GM12873 (cell line): ENCODE data around the gene DDX10.

ENCODE experiments used
- CTCF ChIP-seq: IDR thresholded peaks from 2 replicates; pipeline ENCODE4 v1.5.1; 2012; ENCODE audit warnings: low read depth, mild to moderate bottlenecking, moderate library complexity, low read length, control low read depth; ENCODE audit not compliant: insufficient read depth; ENCODE audit errors: missing control alignments

DDX10 gene

DNA sequence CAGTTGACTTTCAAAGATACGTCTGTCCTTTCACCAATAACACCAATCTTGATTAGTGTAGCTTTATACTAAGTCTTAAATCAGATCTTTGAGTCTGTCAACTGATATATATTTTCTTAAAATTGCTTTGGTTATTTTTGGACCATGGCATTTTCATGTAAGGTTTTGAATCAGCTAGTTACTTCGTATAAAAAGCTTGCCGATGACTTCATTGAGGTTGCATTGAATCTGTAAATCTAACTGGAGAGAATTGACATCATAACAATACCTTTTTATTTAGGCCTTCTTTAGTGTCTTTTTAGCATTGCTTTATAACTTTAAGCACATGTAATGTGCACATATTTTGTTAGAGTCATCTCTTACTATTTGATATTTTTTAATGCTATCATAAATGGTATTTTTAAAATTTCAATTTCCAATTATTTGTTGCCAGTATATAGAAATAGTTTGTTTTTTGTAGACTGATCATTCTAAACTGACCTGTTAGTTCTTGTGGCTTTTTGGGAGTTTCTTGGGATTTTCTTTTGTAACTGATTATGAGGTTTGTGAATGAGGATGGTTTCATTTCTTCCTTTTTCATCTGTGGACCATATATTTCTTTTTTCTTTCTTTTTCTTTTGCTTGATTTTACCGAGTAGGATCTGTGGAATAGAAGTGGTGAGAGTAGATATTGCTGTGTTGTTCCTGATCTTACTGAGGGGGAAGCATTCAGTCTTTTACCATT is 61.4 kb downstream of the DDX10 start:
- no peak for TF ChIP-seq CTCF

- no peak for TF ChIP-seq CTCF
These were observed 62.8 kb downstream of the DDX10 start for GRCh38 chr11:108727665-108728064.

- TF ChIP-seq CTCF, result no peak
These were observed 64.5 kb downstream of the DDX10 start for GRCh38 chr11:108729227-108729871.

DNA sequence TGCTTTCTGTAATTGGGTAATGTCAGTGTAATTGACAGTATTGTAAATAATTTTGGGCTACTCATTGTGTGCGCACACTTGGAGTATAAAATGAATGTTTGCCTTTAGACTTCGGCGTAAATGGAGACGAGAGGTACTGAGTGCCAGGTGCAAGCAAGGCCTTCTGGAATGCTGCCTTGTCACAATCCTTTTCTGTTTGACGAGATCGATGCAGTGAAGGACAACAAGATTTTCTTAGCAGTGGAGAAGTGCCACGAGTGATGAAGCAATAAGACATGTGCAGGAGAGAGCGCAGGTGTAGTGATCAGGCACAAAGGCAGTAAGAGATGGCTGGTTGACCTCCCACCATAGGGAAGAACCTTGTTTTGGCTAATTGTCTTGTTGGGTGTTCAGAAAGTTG is 67.5 kb downstream of the DDX10 start:
- TF ChIP-seq CTCF, result no peak

DNA sequence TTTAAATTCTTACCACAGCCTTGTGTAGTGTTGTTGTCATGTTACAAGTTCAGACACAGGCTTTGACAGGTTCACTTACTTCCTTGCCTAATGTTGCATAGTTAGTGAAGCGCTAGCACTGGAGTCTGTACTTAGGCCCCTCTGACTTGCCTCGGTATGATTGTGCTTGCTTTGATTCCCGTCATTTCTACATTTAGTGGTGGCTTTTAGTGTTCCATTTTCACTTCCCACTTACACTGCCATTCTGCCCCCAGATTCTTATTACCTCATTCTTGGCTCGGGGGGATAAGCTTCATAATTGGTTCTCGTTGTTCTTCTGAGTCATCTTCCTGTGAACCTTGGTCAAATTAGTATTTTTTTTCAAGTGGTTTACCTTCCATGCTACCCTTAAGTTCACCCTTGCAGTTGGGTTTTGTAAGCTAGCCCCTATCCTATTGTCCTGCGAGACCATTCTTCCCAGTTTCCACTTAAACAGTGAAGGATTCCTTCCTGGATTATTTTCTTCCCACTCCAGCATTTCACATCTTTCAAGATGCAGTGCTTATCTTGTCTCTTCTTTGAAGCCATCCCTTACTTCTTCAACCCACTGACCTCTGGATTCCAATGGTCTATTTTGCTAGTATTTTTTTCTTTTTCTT is 68.7 kb downstream of the DDX10 start:
- no peak for TF ChIP-seq CTCF

DNA sequence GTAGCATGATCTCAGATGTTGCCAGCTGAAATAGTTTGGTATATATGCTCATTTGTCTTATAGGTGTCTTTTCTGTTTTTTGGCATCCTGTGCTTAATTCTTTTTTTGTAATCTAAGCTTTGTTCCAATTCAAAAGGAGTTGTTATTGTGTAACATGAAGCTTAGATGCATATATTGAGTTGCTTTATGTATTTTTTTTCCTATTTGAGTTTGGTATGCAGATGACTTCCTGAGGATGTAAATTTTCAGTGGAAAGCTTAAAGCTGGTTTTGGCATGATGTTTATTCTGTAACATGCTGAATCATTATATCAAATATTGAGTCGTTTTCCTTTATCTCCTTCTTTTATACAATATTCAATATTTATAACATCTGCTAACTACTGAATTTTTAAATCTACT is 69.4 kb downstream of the DDX10 start:
- TF ChIP-seq CTCF, result no peak

- peak; percentile 61 for TF ChIP-seq CTCF
These were observed 70.2 kb downstream of the DDX10 start for GRCh38 chr11:108734956-108735559.
